ENCODE results near the gene METTL4.

- TF ChIP-seq NFRKB (IDR thresholded peaks at IDR 0.05): no peak
- TF ChIP-seq FOXK2 (IDR thresholded peaks at IDR 0.05): no peak
- no peak for TF ChIP-seq SP1 (IDR thresholded peaks at IDR 0.05)
- TF ChIP-seq BHLHE40 (IDR thresholded peaks at IDR 0.05; ENCODE audit: borderline replicate concordance): no peak
- no peak for TF ChIP-seq PKNOX1 (IDR thresholded peaks at IDR 0.05)
- no peak for TF ChIP-seq FOXM1 (IDR thresholded peaks at IDR 0.05; ENCODE audit: borderline replicate concordance)
- TF ChIP-seq FOXA1 (IDR thresholded peaks at IDR 0.05): no peak
- no peak for TF ChIP-seq TARDBP (IDR thresholded peaks at IDR 0.05)
Observed at GRCh38 chr18:2545155-2545554, 26.1 kb downstream of the METTL4 start.
